Hair follicle dermal papilla cell (primary cell): ENCODE results near the gene TAS1R2. TPM values are rescaled to one million over a fixed set of nuclear protein-coding genes. Genes with fewer than 3 reads are reported as not detected.

Experiments used
- small RNA-seq: library from RNA; depleted of rRNA; stranded (forward); fragments of <200 nt; gene quantifications from one replicate; pipeline ENCODE3, GENCODE V24; 2012
- total RNA-seq: library from RNA; depleted of rRNA; stranded (reverse); fragments of >200 nt; gene quantifications from 2 replicates; pipeline ENCODE4 v1.2.3, GENCODE V29; 2012

TAS1R2 gene
- total RNA-seq: not detected in 2 replicates

DNA sequence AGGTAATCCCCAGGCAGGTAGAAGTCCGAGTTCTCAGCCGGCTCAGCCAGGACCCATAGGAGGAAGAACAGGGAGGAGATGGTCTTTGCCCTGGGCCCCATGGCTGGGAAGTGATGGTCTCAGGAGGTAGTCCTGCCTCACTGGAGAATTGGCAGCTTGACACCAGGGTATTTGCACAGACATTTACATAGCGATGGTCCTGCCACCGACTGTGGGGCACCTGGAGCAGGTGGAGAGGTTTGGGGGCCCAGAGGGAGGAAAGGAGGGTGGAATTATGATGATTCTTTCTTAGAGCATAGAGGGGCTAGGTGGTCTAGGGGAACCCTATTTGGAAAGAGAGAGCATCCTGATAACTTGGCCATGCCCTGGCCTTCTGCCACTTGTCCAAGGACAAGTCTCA lies at the start of gene TAS1R2:
TSS of gene TAS1R2 (minus strand) at position 101 of the 400 bp plus-strand sequence. CDS start at position 101, 0 bp downstream.

DNA sequence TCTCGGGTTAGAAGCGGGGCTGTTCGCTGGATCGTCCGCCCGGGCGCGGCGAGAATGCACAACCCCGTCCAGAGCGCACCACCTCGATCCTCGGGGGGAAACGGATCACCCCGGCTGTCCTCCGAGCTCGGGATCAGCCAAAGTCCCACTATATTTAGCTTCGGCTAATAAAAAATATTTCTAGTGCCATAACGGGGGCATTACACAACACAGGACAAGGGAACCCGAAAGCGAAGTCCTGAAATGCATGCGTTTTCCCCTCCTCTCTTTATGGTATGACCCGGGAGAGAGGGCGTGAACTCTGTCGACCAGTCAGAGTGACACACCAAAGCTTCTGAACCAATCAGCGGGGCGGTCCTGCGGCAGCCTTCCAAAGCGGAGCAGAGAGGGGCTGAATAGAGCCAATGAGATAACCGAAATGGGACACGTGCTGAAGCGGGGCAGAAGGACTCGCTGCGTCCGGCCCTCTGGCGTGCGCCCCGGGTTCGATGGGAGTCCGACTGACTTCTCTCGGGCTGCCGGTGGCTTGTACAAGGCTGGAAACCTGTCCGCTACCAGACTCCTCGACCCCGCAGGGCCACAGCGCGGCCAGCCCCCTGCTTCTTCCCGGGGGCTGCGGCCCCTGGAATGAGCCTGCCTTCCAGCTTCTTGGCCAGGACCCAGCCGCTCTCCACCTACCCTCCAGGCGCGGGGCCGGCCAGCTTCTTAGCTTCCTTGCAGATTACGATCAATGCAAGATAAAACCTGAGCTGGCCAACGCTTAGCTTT lies 43.2 kb upstream of the TAS1R2 start, which contains the start of gene ALDH4A1:
TSS of gene ALDH4A1 (minus strand) at position 33 of the 768 bp plus-strand sequence. CDS start at position 1, 32 bp downstream.

Small RNAs within 50 kb of the gene (small RNA-seq; reads per million reads assigned to genes)
- gene MIR1290 (not detected), gene MIR4695 (not detected)

Other genes with a start within 250 kb of the TAS1R2 start
- gene PAX7, start 228.8 kb downstream of the TAS1R2 start, total RNA-seq: not detected in 2 replicates
- 14.6 and 19.3 TPM in 2 replicates for gene ALDH4A1, start 42.9 kb upstream of the TAS1R2 start, total RNA-seq
- gene IFFO2, start 97.0 kb upstream of the TAS1R2 start, total RNA-seq: 10.9 and 17.7 TPM in 2 replicates